Karpas-422 (cell line): ENCODE results near the gene ZGRF1. TPM values are rescaled to one million over a fixed set of nuclear protein-coding genes. Genes with fewer than 3 reads are reported as not detected.

ENCODE experiments used
- DNase-seq: peaks from one replicate; pipeline ENCODE4 v3.0.0-alpha.2; 2015
- H2AFZ ChIP-seq: fragments of 200-600 bp; sonication (generic); 2 replicates; pipeline ENCODE4 v1.6.1; 2014; ENCODE audit warnings: antibody characterized with exemption, low read length, mixed read lengths
- H3K27ac ChIP-seq: fragments of 200-600 bp; sonication (generic); 2 replicates; pipeline ENCODE4 v1.5.1; 2014; ENCODE audit warnings: mild to moderate bottlenecking, low read length, moderate library complexity
- H3K27me3 ChIP-seq: fragments of 200-600 bp; sonication (generic); 2 replicates; pipeline ENCODE4 v1.6.1; 2014; ENCODE audit warnings: low read length, mixed read lengths
- H3K36me3 ChIP-seq: fragments of 200-600 bp; sonication (generic); 2 replicates; pipeline ENCODE4 v1.6.1; 2014; ENCODE audit warnings: low read length, mixed read lengths; ENCODE audit not compliant: insufficient read depth
- H3K4me1 ChIP-seq: fragments of 200-600 bp; sonication (generic); 2 replicates; pipeline ENCODE4 v1.6.1; 2014; ENCODE audit warnings: mild to moderate bottlenecking, low read length, mixed read lengths
- H3K4me2 ChIP-seq: fragments of 200-600 bp; sonication (generic); 2 replicates; pipeline ENCODE4 v1.6.1; 2014; ENCODE audit warnings: low read length, low read depth, mild to moderate bottlenecking; ENCODE audit not compliant: poor library complexity, severe bottlenecking
- H3K4me3 ChIP-seq: fragments of 200-600 bp; sonication (generic); 2 replicates; pipeline ENCODE4 v1.5.1; 2014; ENCODE audit warnings: mild to moderate bottlenecking, antibody characterized with exemption, low read length, mixed read lengths
- H3K79me2 ChIP-seq: fragments of 200-600 bp; sonication (generic); 2 replicates; pipeline ENCODE4 v1.6.1; 2014; ENCODE audit warnings: mild to moderate bottlenecking, low read length, mixed read lengths
- H3K9ac ChIP-seq: fragments of 200-600 bp; sonication (generic); 2 replicates; pipeline ENCODE4 v1.6.0; 2014; ENCODE audit warnings: low read length
- H3K9me2 ChIP-seq: fragments of 200-600 bp; sonication (generic), shearing (Covaris generic); replicated peaks from 2 replicates; pipeline ENCODE4 v1.6.0; 2014; ENCODE audit warnings: mild to moderate bottlenecking, low read length, moderate library complexity; ENCODE audit not compliant: insufficient read depth
- H3K9me3 ChIP-seq: fragments of 300-700, 200-600 bp; sonication (generic); 2 replicates; pipeline ENCODE4 v1.6.1; 2014; ENCODE audit warnings: low read length, mixed read lengths
- H4K20me1 ChIP-seq: fragments of 200-600 bp; sonication (generic); 2 replicates; pipeline ENCODE4 v1.6.1; 2014; ENCODE audit warnings: mild to moderate bottlenecking, antibody characterized with exemption, low read length, low read depth; ENCODE audit not compliant: insufficient read depth
- total RNA-seq: library from RNA; depleted of rRNA; stranded (reverse); fragments of >200 nt; shearing (Covaris generic); gene quantifications from 2 replicates; pipeline ENCODE4 v1.2.3, GENCODE V29; 2014; ENCODE audit warnings: low replicate concordance

The ZGRF1 gene
- total RNA-seq, 1 experiment from 2014 or later = 39.8 TPM

- no peak within 1 kb of the TSS for H3K27ac ChIP-seq
- H3K36me3 ChIP-seq = no peaks in the 10 kb centered on the region
- H3K4me1 ChIP-seq = peaks cover 49% of the 10 kb centered on the region
- peak within 1 kb of the TSS; percentile 74 for H3K9ac ChIP-seq
- H3K79me2 ChIP-seq = no peaks in the 10 kb centered on the region
- no peaks in the 10 kb centered on the region for H3K9me3 ChIP-seq
- no peak for DNase-seq
- peak within 1 kb of the TSS; percentile 94 for H2AFZ ChIP-seq
- no peaks in the 10 kb centered on the region for H3K27me3 ChIP-seq
- H3K4me2 ChIP-seq = peak within 1 kb of the TSS; percentile 93
- H3K9me2 ChIP-seq = no peaks in the 10 kb centered on the region
- peak within 1 kb of the TSS; percentile 78 for H3K4me3 ChIP-seq
- H4K20me1 ChIP-seq = no peaks in the 10 kb centered on the region
These were observed 120.6 kb downstream of the ZGRF1 start, which contains the start of gene NEUROG2 for GRCh38 chr4:112516066-112516470. Gene NEUROG2 (minus strand): TSS chr4:112516180. CDS start chr4:112515475, 705 bp downstream.

GRCh38 chr4:112515198-112516065, 121.3 kb downstream of the ZGRF1 start:
- Histone ChIP-seq H3K36me3 (no peaks in the 10 kb centered on the region), H3K27ac (no peak overlapping the region), H3K4me3 (peak overlapping the region; percentile 78), H3K9me2 (no peaks in the 10 kb centered on the region), H4K20me1 (no peaks in the 10 kb centered on the region), H3K79me2 (no peaks in the 10 kb centered on the region), H3K9ac (peak overlapping the region; percentile 74), H3K4me1 (peaks cover 53% of the 10 kb centered on the region), H2AFZ (peak overlapping the region; percentile 94), H3K4me2 (peak overlapping the region; percentile 93), H3K9me3 (no peaks in the 10 kb centered on the region), H3K27me3 (no peaks in the 10 kb centered on the region)
- DNase-seq = peak; percentile 88

GRCh38 chr4:112514647-112515197, 122.0 kb downstream of the ZGRF1 start:
- Histone ChIP-seq H3K27ac (no peak overlapping the region), H3K36me3 (no peaks in the 10 kb centered on the region), H3K4me2 (peak overlapping the region; percentile 93), H3K4me3 (peak overlapping the region; percentile 78), H2AFZ (peak overlapping the region; percentile 94), H3K4me1 (peaks cover 59% of the 10 kb centered on the region), H3K9me2 (no peaks in the 10 kb centered on the region), H3K27me3 (no peaks in the 10 kb centered on the region), H3K9me3 (no peaks in the 10 kb centered on the region), H3K9ac (peak overlapping the region; percentile 74), H3K79me2 (no peaks in the 10 kb centered on the region), H4K20me1 (no peaks in the 10 kb centered on the region)
- peak; percentile 77 for DNase-seq

GRCh38 chr4:112513971-112514646, 122.6 kb downstream of the ZGRF1 start:
- DNase-seq = peak; percentile 71
- Histone ChIP-seq H3K79me2 (no peaks in the 10 kb centered on the region), H3K4me1 (peaks cover 62% of the 10 kb centered on the region), H3K9me3 (no peaks in the 10 kb centered on the region), H3K4me3 (peak overlapping the region; percentile 78), H3K4me2 (peak overlapping the region; percentile 93), H3K9ac (peak overlapping the region; percentile 74), H4K20me1 (no peaks in the 10 kb centered on the region), H3K9me2 (no peaks in the 10 kb centered on the region), H3K27ac (no peak overlapping the region), H3K36me3 (no peaks in the 10 kb centered on the region), H3K27me3 (no peaks in the 10 kb centered on the region), H2AFZ (peak overlapping the region; percentile 94)

GRCh38 chr4:112511803-112512118, 124.9 kb downstream of the ZGRF1 start:
- Histone ChIP-seq H2AFZ (no peak overlapping the region), H3K79me2 (no peaks in the 10 kb centered on the region), H3K4me3 (no peak overlapping the region), H3K9me2 (no peaks in the 10 kb centered on the region), H4K20me1 (no peaks in the 10 kb centered on the region), H3K27ac (no peak overlapping the region), H3K9me3 (no peaks in the 10 kb centered on the region), H3K4me2 (no peak overlapping the region), H3K4me1 (peaks cover 39% of the 10 kb centered on the region), H3K27me3 (no peaks in the 10 kb centered on the region), H3K9ac (no peak overlapping the region), H3K36me3 (no peaks in the 10 kb centered on the region)
- no peak for DNase-seq

GRCh38 chr4:112511093-112511802, 125.5 kb downstream of the ZGRF1 start:
- Histone ChIP-seq H2AFZ (no peak overlapping the region), H3K9me2 (no peaks in the 10 kb centered on the region), H3K36me3 (no peaks in the 10 kb centered on the region), H3K27me3 (no peaks in the 10 kb centered on the region), H3K27ac (no peak overlapping the region), H4K20me1 (no peaks in the 10 kb centered on the region), H3K9me3 (no peaks in the 10 kb centered on the region), H3K9ac (no peak overlapping the region), H3K4me2 (no peak overlapping the region), H3K4me1 (peaks cover 34% of the 10 kb centered on the region), H3K4me3 (no peak overlapping the region), H3K79me2 (no peaks in the 10 kb centered on the region)
- no peak for DNase-seq

GRCh38 chr4:112510291-112511092, 126.2 kb downstream of the ZGRF1 start:
- Histone ChIP-seq H3K9me2 (no peaks in the 10 kb centered on the region), H3K4me3 (peak overlapping the region; percentile 53), H3K79me2 (no peaks in the 10 kb centered on the region), H3K4me2 (peak overlapping the region; percentile 73), H3K4me1 (peaks cover 27% of the 10 kb centered on the region), H3K9ac (peak overlapping the region; percentile 4; the same call in 1 of the 2 replicates), H3K9me3 (no peaks in the 10 kb centered on the region), H3K27ac (no peak overlapping the region), H2AFZ (0 out of 2 replicates have a peak overlapping the region, but pooled peaks have one; percentile 12), H3K27me3 (no peaks in the 10 kb centered on the region), H3K36me3 (no peaks in the 10 kb centered on the region), H4K20me1 (no peaks in the 10 kb centered on the region)
- DNase-seq = no peak
